Measurements from ENCODE around the gene USP10.

The USP10 gene

DNA sequence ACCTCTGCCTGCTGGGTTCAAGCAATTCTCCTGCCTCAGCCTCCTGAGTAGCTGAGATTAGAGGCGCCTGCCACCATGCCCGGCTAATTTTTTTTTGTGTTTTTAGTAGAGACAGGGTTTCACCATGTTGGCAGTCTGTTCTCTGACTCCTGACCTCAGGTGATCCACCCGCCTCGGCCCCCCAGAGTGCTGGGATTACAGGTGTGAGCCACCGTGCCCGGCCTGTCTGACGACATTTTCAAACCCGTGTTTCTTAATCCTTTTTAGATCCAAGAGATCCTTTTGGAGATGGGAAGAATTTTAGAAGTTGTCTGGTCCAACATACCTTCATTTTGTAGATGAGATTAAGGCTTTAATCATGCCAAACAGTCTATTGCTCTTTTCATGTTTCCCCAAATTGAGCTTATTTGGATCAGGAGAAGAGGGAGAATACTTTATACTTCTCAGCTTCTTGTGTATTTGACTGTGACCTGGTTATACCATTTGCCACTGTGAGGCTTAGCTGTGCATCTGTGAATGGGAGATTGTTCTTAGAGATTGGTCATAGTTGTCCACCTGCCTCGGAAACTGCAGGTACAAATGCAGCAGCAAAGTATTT, 25.8 kb downstream of the USP10 start:
- no peak for TF ChIP-seq SIN3A (IDR thresholded peaks at IDR 0.05; ENCODE audit: borderline replicate concordance, insufficient read depth, low read length)
- no peak for TF ChIP-seq POLR2AphosphoS5 (IDR thresholded peaks at IDR 0.05; ENCODE audit: low read depth, low read length)
- no peak for TF ChIP-seq FOXP2 (optimal IDR thresholded peaks at IDR 0.05; ENCODE audit: borderline replicate concordance, extremely low read depth, extremely low read length, insufficient read depth)
- no peak for TF ChIP-seq TAF1 (IDR thresholded peaks at IDR 0.05; ENCODE audit: borderline replicate concordance, insufficient read depth, low read length)
- TF ChIP-seq, protein P1, sequence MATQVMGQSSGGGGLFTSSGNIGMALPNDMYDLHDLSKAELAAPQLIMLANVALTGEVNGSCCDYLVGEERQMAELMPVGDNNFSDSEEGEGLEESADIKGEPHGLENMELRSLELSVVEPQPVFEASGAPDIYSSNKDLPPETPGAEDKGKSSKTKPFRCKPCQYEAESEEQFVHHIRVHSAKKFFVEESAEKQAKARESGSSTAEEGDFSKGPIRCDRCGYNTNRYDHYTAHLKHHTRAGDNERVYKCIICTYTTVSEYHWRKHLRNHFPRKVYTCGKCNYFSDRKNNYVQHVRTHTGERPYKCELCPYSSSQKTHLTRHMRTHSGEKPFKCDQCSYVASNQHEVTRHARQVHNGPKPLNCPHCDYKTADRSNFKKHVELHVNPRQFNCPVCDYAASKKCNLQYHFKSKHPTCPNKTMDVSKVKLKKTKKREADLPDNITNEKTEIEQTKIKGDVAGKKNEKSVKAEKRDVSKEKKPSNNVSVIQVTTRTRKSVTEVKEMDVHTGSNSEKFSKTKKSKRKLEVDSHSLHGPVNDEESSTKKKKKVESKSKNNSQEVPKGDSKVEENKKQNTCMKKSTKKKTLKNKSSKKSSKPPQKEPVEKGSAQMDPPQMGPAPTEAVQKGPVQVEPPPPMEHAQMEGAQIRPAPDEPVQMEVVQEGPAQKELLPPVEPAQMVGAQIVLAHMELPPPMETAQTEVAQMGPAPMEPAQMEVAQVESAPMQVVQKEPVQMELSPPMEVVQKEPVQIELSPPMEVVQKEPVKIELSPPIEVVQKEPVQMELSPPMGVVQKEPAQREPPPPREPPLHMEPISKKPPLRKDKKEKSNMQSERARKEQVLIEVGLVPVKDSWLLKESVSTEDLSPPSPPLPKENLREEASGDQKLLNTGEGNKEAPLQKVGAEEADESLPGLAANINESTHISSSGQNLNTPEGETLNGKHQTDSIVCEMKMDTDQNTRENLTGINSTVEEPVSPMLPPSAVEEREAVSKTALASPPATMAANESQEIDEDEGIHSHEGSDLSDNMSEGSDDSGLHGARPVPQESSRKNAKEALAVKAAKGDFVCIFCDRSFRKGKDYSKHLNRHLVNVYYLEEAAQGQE (IDR thresholded peaks at IDR 0.05; ENCODE audit: insufficient read depth in 1 of 2, low read depth in 2 of 2, low read length in 2 of 2): no peak

DNA sequence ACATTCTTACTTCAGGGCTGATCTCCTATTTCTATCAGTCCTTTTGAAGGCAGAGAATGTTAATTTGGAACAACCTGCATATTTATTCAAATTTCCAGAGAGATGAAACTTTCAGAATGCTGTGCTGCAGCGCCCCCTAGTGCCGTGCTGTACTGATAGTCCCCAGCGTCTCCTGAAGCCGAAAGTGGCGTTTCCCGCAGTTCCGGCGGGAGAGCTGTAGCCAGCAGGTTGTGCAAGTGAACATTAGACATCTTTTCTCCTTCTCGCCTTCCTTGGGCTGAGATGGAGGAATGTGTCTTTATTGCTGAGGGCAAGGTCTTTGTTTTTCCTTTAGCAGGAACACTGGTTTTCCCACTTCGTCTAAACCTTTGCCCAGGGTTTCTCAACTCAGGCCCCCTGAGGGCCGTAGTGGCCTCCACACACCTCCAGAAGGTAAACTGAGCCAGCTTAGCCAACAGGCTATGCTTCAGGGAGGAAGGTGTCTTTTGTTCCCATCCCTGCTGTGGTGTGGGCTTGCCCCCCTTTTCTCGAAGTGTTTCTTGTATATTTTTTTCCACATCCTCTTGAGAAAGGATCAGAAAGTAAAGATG, 26.4 kb downstream of the USP10 start:
- TF ChIP-seq SIN3A (IDR thresholded peaks at IDR 0.05; ENCODE audit: borderline replicate concordance, insufficient read depth, low read length): 0 out of 2 replicates have a peak, but pooled peaks have one; percentile 38
- no peak for TF ChIP-seq TAF1 (IDR thresholded peaks at IDR 0.05; ENCODE audit: borderline replicate concordance, insufficient read depth, low read length)
- TF ChIP-seq FOXP2 (optimal IDR thresholded peaks at IDR 0.05; ENCODE audit: borderline replicate concordance, extremely low read depth, extremely low read length, insufficient read depth): peak; percentile 38
- TF ChIP-seq POLR2AphosphoS5 (IDR thresholded peaks at IDR 0.05; ENCODE audit: low read depth, low read length): no peak

DNA sequence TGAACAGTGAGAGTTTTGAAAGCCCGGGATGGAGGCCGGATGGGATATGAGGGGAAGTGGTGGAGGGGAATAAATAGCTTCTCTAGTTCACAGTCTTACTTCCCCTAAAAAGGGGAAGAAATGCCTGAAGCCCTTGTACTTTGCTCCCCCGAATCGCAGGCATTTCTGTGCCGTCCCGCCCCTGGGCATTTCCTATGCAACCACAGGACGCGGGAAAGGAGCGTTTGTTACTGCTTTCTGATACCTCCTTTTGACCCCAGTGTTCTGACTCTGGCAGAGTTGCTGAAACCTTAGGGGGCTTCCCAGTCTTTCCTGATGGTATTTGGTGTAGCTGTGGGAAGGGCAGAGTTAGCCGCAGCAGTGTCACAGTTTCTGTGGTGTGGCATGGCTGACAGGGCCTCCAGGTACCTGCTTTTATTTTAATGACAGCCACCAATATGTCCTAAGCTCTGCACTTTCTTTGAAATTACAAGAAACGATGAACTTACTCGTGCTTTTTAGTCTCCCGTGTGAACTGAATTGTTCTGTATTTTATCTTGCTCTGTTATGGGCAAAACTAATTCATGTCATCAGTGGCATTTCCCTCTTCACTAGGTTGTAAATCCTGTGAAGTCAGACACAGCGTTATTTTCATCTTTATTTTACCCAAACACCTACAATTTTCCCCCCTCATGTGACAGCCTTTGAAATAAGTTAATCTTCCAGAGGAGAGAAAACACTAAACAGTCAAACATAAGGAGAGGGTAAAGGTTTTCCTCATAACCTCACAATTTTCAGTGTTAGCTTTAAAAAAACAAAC, 27.1 kb downstream of the USP10 start:
- no peak for TF ChIP-seq TAF1 (IDR thresholded peaks at IDR 0.05; ENCODE audit: borderline replicate concordance, insufficient read depth, low read length)
- no peak for TF ChIP-seq FOXP2 (optimal IDR thresholded peaks at IDR 0.05; ENCODE audit: borderline replicate concordance, extremely low read depth, extremely low read length, insufficient read depth)
- TF ChIP-seq, protein P1 (IDR thresholded peaks at IDR 0.05; ENCODE audit: insufficient read depth in 1 of 2, low read depth in 2 of 2, low read length in 2 of 2): no peak
- TF ChIP-seq POLR2AphosphoS5 (IDR thresholded peaks at IDR 0.05; ENCODE audit: low read depth, low read length): no peak
- TF ChIP-seq SIN3A (IDR thresholded peaks at IDR 0.05; ENCODE audit: borderline replicate concordance, insufficient read depth, low read length): no peak

DNA sequence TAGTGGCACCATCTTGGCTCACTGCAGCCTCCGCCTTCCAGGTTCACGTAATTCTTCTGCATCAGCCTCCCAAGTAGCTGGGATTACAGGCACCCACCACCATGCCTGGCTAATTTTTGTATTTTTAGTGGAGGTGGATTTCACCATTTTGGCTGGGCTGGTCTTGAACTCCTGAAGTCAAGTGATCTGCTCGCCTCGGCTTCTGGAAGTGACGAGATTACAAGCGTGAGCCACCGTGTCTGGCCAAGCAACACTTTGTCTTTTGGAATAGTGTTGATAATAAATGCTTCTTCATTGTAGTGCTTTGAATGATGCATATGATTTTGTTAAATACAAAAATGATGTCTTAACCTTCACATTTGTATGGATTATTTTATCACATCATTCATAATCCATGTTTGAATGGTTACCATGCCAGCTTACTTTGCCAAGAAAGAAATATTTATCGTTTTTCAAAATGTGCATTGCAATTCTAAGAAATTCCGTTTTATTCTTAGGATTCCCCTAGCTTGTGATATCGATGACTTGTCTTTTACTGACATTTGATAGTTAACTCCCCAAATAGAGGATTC, 29.1 kb downstream of the USP10 start:
- TF ChIP-seq SIN3A (IDR thresholded peaks at IDR 0.05; ENCODE audit: borderline replicate concordance, insufficient read depth, low read length) (no peak), FOXP2 (optimal IDR thresholded peaks at IDR 0.05; ENCODE audit: borderline replicate concordance, extremely low read depth, extremely low read length, insufficient read depth) (no peak), TAF1 (IDR thresholded peaks at IDR 0.05; ENCODE audit: borderline replicate concordance, insufficient read depth, low read length) (no peak), POLR2AphosphoS5 (IDR thresholded peaks at IDR 0.05; ENCODE audit: low read depth, low read length) (no peak)
- TF ChIP-seq, protein P1 (IDR thresholded peaks at IDR 0.05; ENCODE audit: insufficient read depth in 1 of 2, low read depth in 2 of 2, low read length in 2 of 2): no peak

DNA sequence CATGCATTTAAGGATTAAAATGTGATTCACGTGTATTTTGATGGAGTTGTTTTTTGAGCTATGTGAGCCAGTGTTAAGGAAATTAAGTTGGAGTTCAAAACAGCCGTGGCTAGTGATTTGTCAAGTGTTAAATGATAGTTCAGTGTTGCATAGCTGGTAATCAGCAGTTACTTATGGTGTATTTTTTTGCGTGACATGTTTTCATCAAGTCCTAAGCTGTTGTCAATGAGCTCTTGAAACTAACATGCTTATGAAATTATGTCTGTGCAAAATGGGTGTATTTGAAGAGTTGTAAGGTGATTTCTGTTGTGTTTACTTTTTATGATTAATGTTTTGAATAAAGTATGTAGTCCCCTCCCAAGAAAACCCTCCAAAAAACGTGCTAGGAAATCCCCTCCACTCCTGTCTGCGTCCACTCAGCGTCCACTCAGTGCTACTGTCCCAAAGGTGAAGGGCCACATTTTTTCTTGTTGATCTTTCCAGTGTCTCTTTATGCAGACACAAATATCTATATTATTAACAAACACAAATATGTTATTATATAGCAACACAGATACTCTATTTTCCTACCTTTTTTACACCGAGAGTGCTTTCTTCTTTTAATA, 30.0 kb downstream of the USP10 start:
- TF ChIP-seq TAF1 (IDR thresholded peaks at IDR 0.05; ENCODE audit: borderline replicate concordance, insufficient read depth, low read length): no peak
- no peak for TF ChIP-seq SIN3A (IDR thresholded peaks at IDR 0.05; ENCODE audit: borderline replicate concordance, insufficient read depth, low read length)
- TF ChIP-seq POLR2AphosphoS5 (IDR thresholded peaks at IDR 0.05; ENCODE audit: low read depth, low read length): no peak
- no peak for TF ChIP-seq FOXP2 (optimal IDR thresholded peaks at IDR 0.05; ENCODE audit: borderline replicate concordance, extremely low read depth, extremely low read length, insufficient read depth)
- TF ChIP-seq, protein P1 (IDR thresholded peaks at IDR 0.05; ENCODE audit: insufficient read depth in 1 of 2, low read depth in 2 of 2, low read length in 2 of 2): no peak

Measured in PFSK-1 (cell line).